GM12872 (cell line): ENCODE measurements around the gene MTUS2.

Experiments used
- TF ChIP-seq, protein P1 (sequence below): IDR thresholded peaks from 3 replicates; pipeline ENCODE4 v1.5.1; 2011; ENCODE audit warnings: low read depth, mild to moderate bottlenecking, low read length, moderate library complexity; ENCODE audit not compliant: insufficient read depth

The MTUS2 gene

DNA sequence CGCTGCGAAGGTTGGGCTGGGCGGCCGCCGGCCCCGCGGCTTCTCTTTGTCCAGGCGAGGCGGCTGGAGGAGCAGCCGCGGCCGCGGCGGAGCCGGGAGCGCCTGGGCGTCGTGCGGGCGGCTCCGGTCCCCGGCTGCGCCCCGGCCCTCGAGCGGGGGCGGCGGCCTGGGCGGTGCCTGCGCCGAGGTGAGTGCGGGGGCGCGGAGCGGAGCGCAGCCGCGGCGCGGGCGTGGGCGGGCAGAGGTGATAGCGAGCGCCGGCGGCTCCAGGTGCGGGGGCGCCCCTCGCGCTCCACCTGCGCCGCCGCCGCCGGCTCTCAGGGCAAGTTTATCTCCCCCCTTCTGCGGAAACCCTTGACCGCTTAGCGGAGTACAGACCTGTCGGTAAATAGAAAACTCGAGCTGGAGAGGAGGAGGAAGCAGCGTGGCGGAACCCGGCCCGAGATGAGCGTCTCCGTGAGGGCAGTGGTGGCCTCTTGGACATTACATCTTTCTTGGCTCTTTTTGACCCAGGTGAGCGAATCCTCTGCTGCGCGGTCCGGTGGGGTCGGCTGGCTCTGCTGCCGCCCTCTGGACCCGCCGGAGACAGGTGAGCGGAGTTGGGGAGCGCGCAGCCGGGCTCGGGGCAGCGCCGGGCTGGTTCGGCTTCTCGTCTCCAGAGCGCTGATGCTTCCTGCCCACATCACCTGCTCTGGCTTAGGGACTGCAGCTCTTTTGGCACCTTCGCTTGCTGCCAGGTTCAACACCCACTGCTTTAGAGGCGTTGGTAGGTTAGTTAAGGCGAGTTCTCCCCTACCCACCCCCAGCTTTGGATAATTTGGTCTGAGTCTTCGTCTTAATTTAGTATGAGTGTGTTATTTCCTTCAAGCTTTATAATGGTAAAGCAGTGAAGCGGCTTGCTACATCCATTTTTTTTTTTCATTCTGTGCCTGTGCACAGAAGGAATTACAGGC is at the start of gene MTUS2:
TSS of gene MTUS2 (plus strand) at position 241 of the 953 bp plus-strand sequence.
- TF ChIP-seq, protein P1, sequence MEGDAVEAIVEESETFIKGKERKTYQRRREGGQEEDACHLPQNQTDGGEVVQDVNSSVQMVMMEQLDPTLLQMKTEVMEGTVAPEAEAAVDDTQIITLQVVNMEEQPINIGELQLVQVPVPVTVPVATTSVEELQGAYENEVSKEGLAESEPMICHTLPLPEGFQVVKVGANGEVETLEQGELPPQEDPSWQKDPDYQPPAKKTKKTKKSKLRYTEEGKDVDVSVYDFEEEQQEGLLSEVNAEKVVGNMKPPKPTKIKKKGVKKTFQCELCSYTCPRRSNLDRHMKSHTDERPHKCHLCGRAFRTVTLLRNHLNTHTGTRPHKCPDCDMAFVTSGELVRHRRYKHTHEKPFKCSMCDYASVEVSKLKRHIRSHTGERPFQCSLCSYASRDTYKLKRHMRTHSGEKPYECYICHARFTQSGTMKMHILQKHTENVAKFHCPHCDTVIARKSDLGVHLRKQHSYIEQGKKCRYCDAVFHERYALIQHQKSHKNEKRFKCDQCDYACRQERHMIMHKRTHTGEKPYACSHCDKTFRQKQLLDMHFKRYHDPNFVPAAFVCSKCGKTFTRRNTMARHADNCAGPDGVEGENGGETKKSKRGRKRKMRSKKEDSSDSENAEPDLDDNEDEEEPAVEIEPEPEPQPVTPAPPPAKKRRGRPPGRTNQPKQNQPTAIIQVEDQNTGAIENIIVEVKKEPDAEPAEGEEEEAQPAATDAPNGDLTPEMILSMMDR, result no peak

DNA sequence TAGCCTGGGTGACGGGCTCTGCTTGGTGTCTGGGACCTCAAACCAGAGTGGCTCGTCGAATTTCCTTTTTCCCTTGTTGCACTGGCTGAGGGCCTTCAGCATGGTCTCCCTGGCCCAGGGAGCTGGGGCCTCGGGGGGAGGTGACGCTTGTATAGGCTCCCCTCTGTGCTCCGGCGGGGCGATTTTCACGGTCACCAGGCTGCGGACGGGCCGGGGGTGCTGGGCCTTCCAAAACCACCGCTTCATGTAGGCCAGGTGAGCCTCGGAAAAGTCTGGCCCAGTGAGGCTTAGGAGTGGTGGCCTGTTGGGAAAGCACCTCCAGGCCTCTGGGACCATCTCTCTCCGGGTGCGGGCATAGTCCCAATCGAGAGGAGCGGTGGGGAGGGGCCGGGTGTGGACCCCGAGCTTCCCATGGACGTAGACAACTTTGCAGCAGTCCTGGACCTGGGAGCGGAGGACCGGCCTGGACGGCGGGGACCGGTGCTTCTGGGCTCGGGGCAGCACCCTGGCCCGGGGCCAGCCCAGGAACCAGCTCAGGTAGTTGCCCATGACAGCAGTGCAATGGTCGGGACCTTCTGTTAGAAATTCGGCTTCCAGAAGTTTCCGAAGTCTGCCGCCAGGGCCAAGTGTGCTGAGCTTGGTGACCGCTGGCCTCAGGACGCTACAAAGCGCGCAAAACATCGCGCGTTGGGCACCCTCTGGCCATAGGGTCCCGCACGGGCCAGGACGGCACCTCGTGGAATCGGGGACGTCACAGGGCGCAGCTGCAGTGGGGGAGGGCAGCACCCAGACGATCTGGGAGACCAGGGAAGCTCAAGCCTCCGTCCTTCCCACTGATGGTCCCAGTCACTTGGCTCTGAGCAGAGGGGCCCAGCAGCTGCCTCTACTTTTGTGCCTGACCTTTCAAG is 41.6 kb upstream of the MTUS2 start:
- TF ChIP-seq, protein P1, result no peak

DNA sequence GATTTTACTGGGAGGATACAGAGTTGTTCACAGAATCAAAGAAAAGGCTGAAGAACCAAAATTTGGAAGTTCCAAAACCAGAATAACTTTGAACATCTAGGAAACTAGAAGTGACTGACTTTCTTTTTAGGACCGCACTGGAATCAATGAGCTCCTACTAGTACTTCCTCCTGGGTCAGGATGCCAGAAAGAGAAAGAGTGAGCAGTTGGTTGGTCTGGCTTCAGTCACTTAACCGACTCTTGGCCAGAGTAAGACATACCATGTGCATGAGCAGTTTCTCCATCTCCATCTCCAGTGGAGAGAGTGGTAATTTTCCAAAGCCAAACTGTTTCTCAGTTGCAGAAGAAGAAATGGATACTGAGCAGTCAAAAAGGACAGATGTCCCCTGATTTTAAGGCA is 27.1 kb upstream of the MTUS2 start:
- TF ChIP-seq, protein P1, result no peak

DNA sequence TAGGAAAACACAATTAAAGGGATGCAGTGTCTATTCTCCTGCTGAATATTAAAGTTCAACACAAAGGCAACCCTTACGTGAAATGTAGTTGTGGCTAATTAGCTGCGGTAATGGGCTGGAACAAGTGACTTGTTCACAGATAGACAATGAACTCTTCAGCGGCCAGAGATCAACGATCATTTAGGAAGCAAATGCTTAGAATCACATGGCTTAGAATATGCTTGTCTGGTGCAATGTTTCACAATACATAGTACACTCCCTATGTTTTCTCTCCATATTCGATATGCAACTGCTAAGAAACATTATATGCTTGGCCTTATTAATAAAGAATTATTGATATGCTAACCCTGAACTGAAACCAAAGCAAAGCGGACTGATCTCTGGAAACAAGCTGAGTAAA is 25.7 kb upstream of the MTUS2 start:
- TF ChIP-seq, protein P1, result no peak

DNA sequence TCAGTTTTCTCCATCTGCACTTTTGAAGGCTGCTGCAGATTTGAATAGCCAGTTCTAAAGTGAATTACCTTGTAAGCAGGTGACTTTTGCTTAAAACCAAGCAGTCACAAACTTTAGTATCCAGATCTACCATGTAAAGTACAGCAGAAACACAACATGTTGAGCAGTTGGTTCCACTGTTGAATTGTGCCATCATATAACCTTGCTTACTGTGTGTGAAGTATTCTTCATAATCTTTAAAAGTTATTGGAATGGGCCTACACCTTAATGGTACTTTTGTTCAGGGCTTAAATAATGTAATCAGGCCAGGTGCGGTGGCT is 23.2 kb upstream of the MTUS2 start:
- TF ChIP-seq, protein P1, result no peak

DNA sequence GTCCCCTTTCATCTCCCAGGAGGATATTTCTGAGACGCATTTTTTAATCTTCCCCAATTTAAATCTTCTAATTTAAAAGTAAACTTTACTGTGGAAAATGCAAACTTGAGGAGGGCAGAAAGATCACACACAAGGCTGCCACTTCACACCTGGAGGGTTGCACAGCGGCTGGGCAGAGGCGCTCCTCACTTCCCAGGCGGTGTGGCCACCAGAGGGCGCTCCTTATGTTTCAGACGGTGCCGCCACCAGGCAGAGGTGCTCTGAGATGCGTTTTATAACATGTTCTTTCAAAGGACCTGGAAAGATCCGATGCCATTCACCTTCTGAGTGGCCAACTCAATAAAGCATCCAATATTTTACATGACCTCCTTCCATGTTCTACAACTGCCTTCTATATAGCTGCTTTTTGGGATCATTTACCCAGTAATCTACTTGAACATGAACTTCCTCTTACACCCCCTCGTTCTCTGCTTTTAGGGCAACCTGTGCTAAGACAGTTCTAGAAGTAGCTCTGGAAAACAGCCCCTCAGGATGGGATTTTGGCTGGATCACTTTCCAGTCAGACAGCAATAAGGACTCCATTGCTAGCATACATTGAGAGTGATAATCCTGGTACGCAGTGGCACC is 14.8 kb upstream of the MTUS2 start:
- TF ChIP-seq, protein P1, result peak; percentile 53

DNA sequence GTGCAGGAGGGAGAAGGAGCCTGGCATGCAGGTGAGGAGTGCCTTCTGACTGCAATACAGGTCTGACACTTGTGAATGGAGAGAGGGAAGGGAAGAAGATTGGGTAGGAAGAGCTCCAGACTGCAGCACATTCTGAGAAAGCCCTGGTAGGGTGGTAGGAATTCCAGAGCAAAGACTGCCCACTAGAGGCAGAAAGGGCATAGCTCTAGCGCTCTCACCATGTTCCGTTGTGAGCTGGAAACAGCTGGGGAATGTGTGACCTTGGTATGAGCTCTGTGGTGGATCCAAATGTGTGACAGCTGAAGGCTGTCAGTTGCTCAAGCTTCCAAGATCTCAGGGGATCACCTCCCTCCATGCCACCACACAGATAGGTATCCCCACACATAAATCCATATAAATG is 2.9 kb upstream of the MTUS2 start:
- TF ChIP-seq, protein P1, result peak; percentile 35; the same call in 1 of the 3 replicates
